T-cell (primary cell): ENCODE measurements around the gene ANO2. TPM values are rescaled to one million over a fixed set of nuclear protein-coding genes. Genes with fewer than 3 reads are reported as not detected.

Source experiments
- ATAC-seq, 4 experiments: fragments of 200-7000 bp in 3 of 4; fragments of 150-1000 bp in 1 of 4; cut with Tn5 transposase; replicated peaks in 1 of 4; 1 replicate in 3 of 4; 2 replicates in 1 of 4; pipeline ENCODE4 v1.10.0; 2021; ENCODE audit warnings: moderate library complexity in 3 of 4, mild to moderate bottlenecking in 2 of 4, moderate number of reproducible peaks in 1 of 4
- CTCF ChIA-PET, 2 donors: fragments of 300-600 bp; sonication (Branson Sonifier 250); formaldehyde crosslinking; loops; one replicate each; lab custom pipeline; 2022; ENCODE audit warnings: antibody characterized with exemption in 2 of 2; lab: Charles Lee
- POLR2A ChIA-PET, 2 donors: fragments of 300-600 bp; sonication (Branson Sonifier 250); formaldehyde crosslinking; loops; one replicate each; lab custom pipeline; 2022; ENCODE audit warnings: antibody characterized with exemption in 2 of 2; lab: Charles Lee
- DNase-seq, 35 experiments: peaks; one replicate each; pipeline versions ENCODE4 v3.0.0 to v3.0.0-alpha.2; 2013 to 2023
- H3K27ac ChIP-seq: one replicate; pipeline ENCODE4 v1.5.1; 2013; ENCODE audit warnings: low read length
- H3K27me3 ChIP-seq, 2 experiments: replicated peaks in 1 of 2; 1 replicate in 1 of 2; 2 replicates in 1 of 2; pipeline versions ENCODE4 v1.6.1 to v1.7.0; 2013; ENCODE audit warnings: low read length in 1 of 2, mixed read lengths in 1 of 2; ENCODE audit not compliant: control insufficient read depth in 2 of 2, insufficient read depth in 2 of 2; ENCODE audit errors: extremely low read depth in 1 of 2
- H3K36me3 ChIP-seq, 2 donors: 1 replicate in 1 of 2; 2 replicates in 1 of 2; pipeline versions ENCODE4 v1.6.1 to v1.7.0; 2013; ENCODE audit warnings: low read length in 1 of 2; ENCODE audit not compliant: control insufficient read depth in 2 of 2, insufficient read depth in 1 of 2; ENCODE audit errors: extremely low read depth in 1 of 2
- H3K4me1 ChIP-seq, 2 experiments: 1 replicate in 1 of 2; 2 replicates in 1 of 2; pipeline versions ENCODE4 v1.6.1 to v1.7.0; 2013; ENCODE audit warnings: low read length in 2 of 2, mixed read lengths in 1 of 2; ENCODE audit not compliant: insufficient read depth in 2 of 2, control insufficient read depth in 1 of 2; ENCODE audit errors: extremely low read depth in 1 of 2
- H3K4me3 ChIP-seq, 2 donors: 1 replicate in 1 of 2; 2 replicates in 1 of 2; pipeline versions ENCODE4 v1.5.1 to v1.7.0; 2013; ENCODE audit warnings: mild to moderate bottlenecking in 2 of 2, low read length in 1 of 2, moderate library complexity in 1 of 2; ENCODE audit not compliant: control insufficient read depth in 1 of 2; ENCODE audit errors: extremely low read depth in 1 of 2
- H3K9me3 ChIP-seq: 2 replicates; pipeline ENCODE4 v1.7.0; 2013
- H3K27ac Mint-ChIP-seq, 2 donors: one replicate each; pipeline ENCODE4 v1.8.0; 2020 to 2021; ENCODE audit warnings: mild to moderate bottlenecking in 2 of 2, mixed read lengths in 2 of 2
- H3K27me3 Mint-ChIP-seq, 2 donors: one replicate each; pipeline ENCODE4 v1.8.0; 2021 to 2022; ENCODE audit warnings: mixed read lengths in 2 of 2
- H3K36me3 Mint-ChIP-seq: one replicate; pipeline ENCODE4 v1.8.0; 2021; ENCODE audit warnings: mixed read lengths
- H3K4me1 Mint-ChIP-seq, 3 donors: one replicate each; pipeline ENCODE4 v1.8.0; 2020 to 2022; ENCODE audit warnings: mixed read lengths in 3 of 3, mild to moderate bottlenecking in 1 of 3
- H3K4me3 Mint-ChIP-seq, 3 donors: one replicate each; pipeline ENCODE4 v1.8.0; 2020 to 2022; ENCODE audit warnings: mild to moderate bottlenecking in 3 of 3, mixed read lengths in 3 of 3, moderate library complexity in 3 of 3
- H3K9me3 Mint-ChIP-seq, 3 donors: one replicate each; pipeline ENCODE4 v1.8.0; 2020 to 2022; ENCODE audit warnings: mixed read lengths in 3 of 3
- WGBS: methylation state at CpG from one replicate; pipeline ENCODE4 v1.1.5; 2013; ENCODE audit warnings: missing lambda C conversion rate; ENCODE audit not compliant: insufficient coverage; 5-methylcytosine and 5-hydroxymethylcytosine counted together
- total RNA-seq, 35 experiments: library from RNA in 6 of 35; stranded (reverse) in 6 of 35; fragments of 120-200 nt in 1 of 35; gene quantifications; one replicate each; pipeline versions ENCODE4 v1.2.1 to v1.2.4 and lab custom pipeline; 2013 to 2026

Gene ANO2
- total RNA-seq, 5 donors from 2014 or later (not counting 1 experiment from before 2014, with no cell fraction given), result not detected

GRCh38 chr12:5768581-5769196, 176.4 kb downstream of the ANO2 start:
- ChIA-PET POLR2A (no interaction called here), CTCF (no interaction called here)
- Histone ChIP-seq H3K36me3 (no peaks in the 10 kb centered on the region), H3K4me3 (no peak overlapping the region), H3K27me3 (peaks cover 0 to 8% of the 10 kb centered on the region in 2 experiments), H3K4me1 (no peaks in the 10 kb centered on the region), H3K9me3 (no peaks in the 10 kb centered on the region), H3K27ac (no peak overlapping the region)
- H3K4me1 Mint-ChIP-seq, result no peaks in the 10 kb centered on the region
- peaks cover 6 to 7% of the 10 kb centered on the region in 2 donors for H3K27me3 Mint-ChIP-seq
- H3K4me3 Mint-ChIP-seq, result no peak overlapping the region
- no peak for ATAC-seq
- DNase-seq, result no peak
- H3K27ac Mint-ChIP-seq, result no peak overlapping the region
- WGBS, result 79% methylated on average over 6 of the region's 8 CpGs
- H3K9me3 Mint-ChIP-seq, result no peaks in the 10 kb centered on the region
- H3K36me3 Mint-ChIP-seq, result no peaks in the 10 kb centered on the region

- no peak for ATAC-seq
- 88% methylated on average over 1 of the region's 2 CpGs for WGBS
- H3K4me1 Mint-ChIP-seq, result no peaks in the 10 kb centered on the region
- Histone ChIP-seq H3K27me3 (peaks cover 0 to 8% of the 10 kb centered on the region in 2 experiments), H3K36me3 (no peaks in the 10 kb centered on the region), H3K4me1 (no peaks in the 10 kb centered on the region), H3K9me3 (no peaks in the 10 kb centered on the region), H3K4me3 (no peak overlapping the region), H3K27ac (no peak overlapping the region)
- H3K36me3 Mint-ChIP-seq, result no peaks in the 10 kb centered on the region
- no peak for DNase-seq
- ChIA-PET POLR2A (no interaction called here), CTCF (no interaction called here)
- H3K27me3 Mint-ChIP-seq, result peaks cover 9 to 10% of the 10 kb centered on the region in 2 donors
- no peaks in the 10 kb centered on the region for H3K9me3 Mint-ChIP-seq
- H3K27ac Mint-ChIP-seq, result no peak overlapping the region
- no peak overlapping the region for H3K4me3 Mint-ChIP-seq
Observed at GRCh38 chr12:5768171-5768570, 176.9 kb downstream of the ANO2 start.

GRCh38 chr12:5758347-5758746, 186.7 kb downstream of the ANO2 start:
- POLR2A ChIA-PET, result no interaction called here
- Mint-ChIP-seq H3K4me1 (no peaks in the 10 kb centered on the region), H3K4me3 (no peak overlapping the region), H3K9me3 (peaks cover 3 to 10% (median 7%) of the 10 kb centered on the region in 3 donors), H3K27ac (no peak overlapping the region), H3K27me3 (peaks cover 21 to 32% of the 10 kb centered on the region in 2 donors), H3K36me3 (no peaks in the 10 kb centered on the region)
- Histone ChIP-seq H3K27ac (no peak overlapping the region), H3K4me1 (no peaks in the 10 kb centered on the region), H3K36me3 (no peaks in the 10 kb centered on the region), H3K4me3 (no peak overlapping the region), H3K27me3 (peaks cover 0 to 11% of the 10 kb centered on the region in 2 experiments), H3K9me3 (no peaks in the 10 kb centered on the region)
- WGBS, result no CpG with 5 or more reads among the region's 3 CpGs
- ATAC-seq, result no peak
- no peak for DNase-seq
- CTCF ChIA-PET, result no interaction called here

- 88% methylated on average over 3 of the region's 5 CpGs for WGBS
- no peak overlapping the region for H3K4me3 ChIP-seq
- no peak overlapping the region for H3K27ac ChIP-seq
- no peaks in the 10 kb centered on the region for H3K36me3 Mint-ChIP-seq
- H3K4me3 Mint-ChIP-seq, result no peak overlapping the region
- no peaks in the 10 kb centered on the region for H3K9me3 ChIP-seq
- H3K9me3 Mint-ChIP-seq, result peaks cover 3 to 10% (median 7%) of the 10 kb centered on the region in 3 donors
- ATAC-seq, result no peak
- no peaks in the 10 kb centered on the region for H3K4me1 ChIP-seq
- POLR2A ChIA-PET, result no interaction called here
- H3K27me3 Mint-ChIP-seq, result peaks cover 20 to 32% of the 10 kb centered on the region in 2 donors
- no peaks in the 10 kb centered on the region for H3K4me1 Mint-ChIP-seq
- DNase-seq, result no peak
- CTCF ChIA-PET, result no interaction called here
- no peaks in the 10 kb centered on the region for H3K36me3 ChIP-seq
- no peak overlapping the region for H3K27ac Mint-ChIP-seq
- H3K27me3 ChIP-seq, result peaks cover 0 to 11% of the 10 kb centered on the region in 2 experiments
Observed at GRCh38 chr12:5756338-5756842, 188.7 kb downstream of the ANO2 start.

- ChIA-PET CTCF (no interaction called here), POLR2A (no interaction called here)
- Mint-ChIP-seq H3K9me3 (no peaks in the 10 kb centered on the region), H3K4me3 (peak overlapping the region in 1 of 3 donors; percentile 1), H3K4me1 (peaks cover 8 to 17% (median 16%) of the 10 kb centered on the region in 3 donors), H3K27ac (no peak overlapping the region), H3K27me3 (peaks cover 0 to under 1% of the 10 kb centered on the region in 2 donors), H3K36me3 (no peaks in the 10 kb centered on the region)
- no peaks in the 10 kb centered on the region for H3K9me3 ChIP-seq
- ATAC-seq (no peak), DNase-seq (no peak)
- WGBS, result 69% methylated on average over 10 of the region's 12 CpGs
- H3K4me3 ChIP-seq, result no peak overlapping the region
- H3K4me1 ChIP-seq, result peaks cover 0 to 15% of the 10 kb centered on the region in 2 experiments
- H3K36me3 ChIP-seq, result no peaks in the 10 kb centered on the region
- H3K27me3 ChIP-seq, result peaks cover 0 to 4% of the 10 kb centered on the region in 2 experiments
- no peak overlapping the region for H3K27ac ChIP-seq
Observed at GRCh38 chr12:5748027-5748426, 197.0 kb downstream of the ANO2 start.

GRCh38 chr12:5746917-5747316, 198.1 kb downstream of the ANO2 start:
- WGBS, result no CpG with 5 or more reads among the region's 6 CpGs
- POLR2A ChIA-PET, result no interaction called here
- CTCF ChIA-PET, result interaction anchor here (0.6 to 0.9 kb wide), 2 partner anchors 12 to 18 kb away, joined by 3 read pairs; no protein-coding TSS in a partner anchor
- Histone ChIP-seq H3K27ac (no peak overlapping the region), H3K36me3 (no peaks in the 10 kb centered on the region), H3K9me3 (no peaks in the 10 kb centered on the region), H3K4me3 (no peak overlapping the region), H3K27me3 (peaks cover 0 to 4% of the 10 kb centered on the region in 2 experiments), H3K4me1 (peaks cover 0 to 15% of the 10 kb centered on the region in 2 experiments)
- peak in 1 of 4 experiments; percentile 57 for ATAC-seq
- Mint-ChIP-seq H3K27ac (peak overlapping the region; percentile 7 to 67), H3K9me3 (no peaks in the 10 kb centered on the region), H3K4me1 (peaks cover 8 to 17% (median 16%) of the 10 kb centered on the region in 3 donors), H3K4me3 (peak overlapping the region in 1 of 3 donors; percentile 2), H3K36me3 (no peaks in the 10 kb centered on the region), H3K27me3 (peaks cover 3 to 5% of the 10 kb centered on the region in 2 donors)
- peak in 2 of 35 experiments; percentile 9 to 20 for DNase-seq
